Muscle layer of colon (tissue), 2 donors: ENCODE measurements around the gene BSPRY.
"Not testable (repeated sequence)": the region's sequence is repeated elsewhere in the genome, so short reads cannot be mapped to it uniquely, and the experiment has no call there.

Experiments
- H3K27ac ChIP-seq: one replicate; pipeline ENCODE4 v1.7.0; 2013; ENCODE audit warnings: low read depth, mild to moderate bottlenecking, low read length, moderate library complexity
- H3K27me3 ChIP-seq, 2 donors: one replicate each; pipeline ENCODE4 v1.7.0; 2013; ENCODE audit warnings: low read length in 2 of 2, mild to moderate bottlenecking in 2 of 2; ENCODE audit not compliant: insufficient read depth in 2 of 2, control insufficient read depth in 1 of 2
- H3K36me3 ChIP-seq: one replicate; pipeline ENCODE4 v1.7.0; 2013; ENCODE audit warnings: mild to moderate bottlenecking, low read length; ENCODE audit not compliant: insufficient read depth
- H3K4me1 ChIP-seq: one replicate; pipeline ENCODE4 v1.7.0; 2013; ENCODE audit warnings: mild to moderate bottlenecking, low read length; ENCODE audit not compliant: insufficient read depth
- H3K4me3 ChIP-seq, 2 donors: one replicate each; pipeline ENCODE4 v1.7.0; 2013; ENCODE audit warnings: low read length in 2 of 2, low read depth in 1 of 2, mild to moderate bottlenecking in 1 of 2, moderate library complexity in 1 of 2
- H3K9ac ChIP-seq: one replicate; pipeline ENCODE4 v1.7.0; 2013; ENCODE audit warnings: low read length
- H3K9me3 ChIP-seq: one replicate; pipeline ENCODE4 v1.7.0; 2013; ENCODE audit warnings: mild to moderate bottlenecking, low read length
- donor health status: abdominal sarcoma.
- donor health status: Adenocarcinoma of cecum.

Gene BSPRY

DNA sequence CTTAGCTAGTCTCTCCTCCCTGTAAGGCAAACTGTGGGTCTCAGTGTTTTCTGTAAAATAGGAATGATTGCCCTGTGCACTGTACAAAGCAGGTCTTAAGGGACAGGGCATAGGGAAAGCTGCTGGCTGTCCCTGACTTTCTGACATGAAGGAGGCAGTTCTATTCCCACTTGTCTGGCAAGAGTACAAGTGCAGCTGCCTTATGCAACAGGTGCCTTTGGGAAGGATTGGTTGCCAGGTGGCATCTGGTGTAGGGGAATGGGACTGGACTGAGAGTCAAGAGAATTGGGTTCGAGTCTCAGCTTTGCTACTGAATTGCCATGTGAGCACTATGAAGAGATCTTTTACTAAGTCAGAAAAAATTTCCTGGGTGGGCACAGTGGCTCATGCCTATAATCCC is 10.0 kb downstream of the BSPRY start:
- Histone ChIP-seq H3K27ac (no peak overlapping the region), H3K4me1 (no peaks in the 10 kb centered on the region), H3K9me3 (no peaks in the 10 kb centered on the region), H3K9ac (no peak overlapping the region), H3K36me3 (no peaks in the 10 kb centered on the region), H3K27me3 (no peaks in the 10 kb centered on the region), H3K4me3 (no peak overlapping the region)

DNA sequence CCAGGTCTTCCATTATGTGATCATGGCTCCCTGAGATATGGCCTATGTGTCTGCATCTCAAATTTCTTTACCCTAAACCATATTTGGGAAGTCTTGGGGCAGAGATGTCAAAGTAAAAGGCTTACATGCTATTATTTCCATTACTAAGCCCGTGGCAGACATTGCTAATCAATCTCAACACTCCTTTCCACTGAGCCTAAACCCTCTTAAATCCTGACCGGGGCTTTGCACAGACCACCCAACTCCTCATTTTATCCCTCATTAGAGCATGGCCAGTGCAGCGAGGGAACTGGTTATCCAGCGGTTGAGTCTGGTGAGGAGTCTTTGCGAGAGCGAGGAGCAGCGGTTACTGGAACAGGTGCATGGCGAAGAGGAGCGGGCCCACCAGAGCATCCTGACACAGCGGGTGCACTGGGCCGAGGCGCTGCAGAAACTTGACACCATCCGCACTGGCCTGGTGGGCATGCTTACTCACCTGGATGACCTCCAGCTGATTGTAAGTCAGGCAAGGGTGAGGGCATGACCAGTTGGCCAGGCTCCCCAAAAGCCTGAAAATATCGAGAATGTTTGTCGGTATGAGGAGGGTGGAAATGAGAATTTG is 11.0 kb downstream of the BSPRY start:
- Histone ChIP-seq H3K27me3 (no peaks in the 10 kb centered on the region), H3K4me1 (no peaks in the 10 kb centered on the region), H3K9me3 (no peaks in the 10 kb centered on the region), H3K4me3 (no peak overlapping the region), H3K27ac (no peak overlapping the region), H3K36me3 (no peaks in the 10 kb centered on the region), H3K9ac (no peak overlapping the region)

- Histone ChIP-seq H3K9me3 (no peaks in the 10 kb centered on the region), H3K36me3 (no peaks in the 10 kb centered on the region), H3K9ac (no peak overlapping the region), H3K27ac (no peak overlapping the region), H3K27me3 (no peaks in the 10 kb centered on the region), H3K4me3 (no peak overlapping the region), H3K4me1 (no peaks in the 10 kb centered on the region)
These were observed 12.1 kb downstream of the BSPRY start for GRCh38 chr9:113361304-113362018.

- no peaks in the 10 kb centered on the region for H3K4me1 ChIP-seq
- H3K9ac ChIP-seq, result no peak overlapping the region
- H3K27ac ChIP-seq, result no peak overlapping the region
- no peaks in the 10 kb centered on the region for H3K27me3 ChIP-seq
- no peak overlapping the region for H3K4me3 ChIP-seq
- no peaks in the 10 kb centered on the region for H3K36me3 ChIP-seq
- H3K9me3 ChIP-seq, result no peaks in the 10 kb centered on the region
These were observed 14.0 kb downstream of the BSPRY start for GRCh38 chr9:113363336-113363735.

DNA sequence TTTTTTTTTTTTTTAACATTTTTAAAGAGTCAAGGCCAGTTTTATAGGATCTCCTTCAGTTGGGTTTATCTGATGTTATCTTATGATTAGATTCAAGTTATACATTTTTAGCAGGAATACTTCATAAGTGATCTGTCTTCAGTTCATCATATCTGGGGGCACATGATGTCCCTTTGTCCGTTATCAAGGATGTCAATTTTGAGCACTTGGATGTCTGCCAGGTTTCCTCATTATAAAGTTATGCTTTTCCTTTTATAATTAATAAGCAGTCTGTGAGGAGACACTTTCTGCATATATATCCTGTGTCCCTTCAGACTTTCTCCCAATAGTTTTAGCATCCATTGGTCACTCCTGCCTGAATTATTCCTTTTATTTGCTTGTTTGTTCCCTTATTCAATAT is 15.6 kb downstream of the BSPRY start:
- Histone ChIP-seq H3K4me1 (no peaks in the 10 kb centered on the region), H3K27ac (no peak overlapping the region), H3K4me3 (no peak overlapping the region), H3K9me3 (no peaks in the 10 kb centered on the region), H3K27me3 (no peaks in the 10 kb centered on the region), H3K36me3 (no peaks in the 10 kb centered on the region), H3K9ac (no peak overlapping the region)

DNA sequence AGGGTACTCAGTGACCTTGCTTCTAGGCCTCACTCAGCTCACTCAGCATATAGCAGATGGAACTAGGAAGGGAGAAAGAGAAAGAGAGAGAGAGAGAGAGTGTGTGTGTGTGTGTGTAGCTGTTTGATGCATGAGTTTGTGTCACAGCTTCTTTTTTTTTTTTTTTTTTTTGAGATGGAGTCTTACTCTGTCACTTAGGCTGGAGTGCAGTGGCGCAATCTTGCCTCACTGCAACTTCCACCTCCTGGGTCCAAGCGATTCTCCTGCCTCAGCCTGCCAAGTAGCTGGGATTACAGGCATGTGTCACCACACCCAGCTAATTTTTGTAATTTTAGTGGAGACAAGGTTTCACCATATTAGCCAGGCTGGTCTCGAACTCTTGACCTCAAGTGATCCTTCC is 16.3 kb downstream of the BSPRY start:
- not testable (repeated sequence) for H3K27me3 ChIP-seq, H3K9me3 ChIP-seq, H3K36me3 ChIP-seq, H3K4me1 ChIP-seq, H3K4me3 ChIP-seq, H3K27ac ChIP-seq, H3K9ac ChIP-seq

DNA sequence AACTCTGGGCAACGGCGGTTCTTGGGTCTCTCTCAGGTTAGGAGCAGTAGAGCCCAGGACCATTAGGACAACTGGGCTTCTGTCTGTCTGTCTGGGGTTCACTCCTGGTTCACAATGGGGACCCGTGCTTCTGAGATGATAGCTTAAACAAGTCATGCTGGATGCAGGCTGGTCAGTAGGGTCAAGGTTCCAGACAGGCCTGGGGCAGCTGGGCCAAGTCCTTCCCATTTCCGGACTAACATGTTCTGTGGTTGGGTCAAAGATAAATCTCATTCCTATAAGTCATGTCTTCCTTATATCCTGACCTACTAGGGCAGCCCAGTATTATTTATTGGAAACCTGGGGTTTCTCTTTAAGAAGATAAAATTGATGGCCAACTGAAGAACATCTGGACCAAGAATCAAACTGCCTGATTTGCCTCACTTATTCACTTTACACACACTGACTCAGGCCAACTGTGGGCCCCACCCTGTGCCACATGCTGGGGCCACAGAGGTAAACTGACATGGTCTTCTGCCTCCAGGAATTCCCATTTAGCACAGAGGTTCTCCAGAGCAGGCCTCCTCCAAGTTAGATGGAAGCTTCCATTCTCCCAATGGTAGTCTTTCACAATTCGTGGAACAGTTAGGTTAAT is 19.1 kb downstream of the BSPRY start:
- H3K9ac ChIP-seq, result no peak overlapping the region
- H3K4me3 ChIP-seq, result no peak overlapping the region
- no peaks in the 10 kb centered on the region for H3K9me3 ChIP-seq
- no peak overlapping the region for H3K27ac ChIP-seq
- peaks cover 5% of the 10 kb centered on the region for H3K36me3 ChIP-seq
- no peaks in the 10 kb centered on the region for H3K27me3 ChIP-seq
- H3K4me1 ChIP-seq, result no peaks in the 10 kb centered on the region

DNA sequence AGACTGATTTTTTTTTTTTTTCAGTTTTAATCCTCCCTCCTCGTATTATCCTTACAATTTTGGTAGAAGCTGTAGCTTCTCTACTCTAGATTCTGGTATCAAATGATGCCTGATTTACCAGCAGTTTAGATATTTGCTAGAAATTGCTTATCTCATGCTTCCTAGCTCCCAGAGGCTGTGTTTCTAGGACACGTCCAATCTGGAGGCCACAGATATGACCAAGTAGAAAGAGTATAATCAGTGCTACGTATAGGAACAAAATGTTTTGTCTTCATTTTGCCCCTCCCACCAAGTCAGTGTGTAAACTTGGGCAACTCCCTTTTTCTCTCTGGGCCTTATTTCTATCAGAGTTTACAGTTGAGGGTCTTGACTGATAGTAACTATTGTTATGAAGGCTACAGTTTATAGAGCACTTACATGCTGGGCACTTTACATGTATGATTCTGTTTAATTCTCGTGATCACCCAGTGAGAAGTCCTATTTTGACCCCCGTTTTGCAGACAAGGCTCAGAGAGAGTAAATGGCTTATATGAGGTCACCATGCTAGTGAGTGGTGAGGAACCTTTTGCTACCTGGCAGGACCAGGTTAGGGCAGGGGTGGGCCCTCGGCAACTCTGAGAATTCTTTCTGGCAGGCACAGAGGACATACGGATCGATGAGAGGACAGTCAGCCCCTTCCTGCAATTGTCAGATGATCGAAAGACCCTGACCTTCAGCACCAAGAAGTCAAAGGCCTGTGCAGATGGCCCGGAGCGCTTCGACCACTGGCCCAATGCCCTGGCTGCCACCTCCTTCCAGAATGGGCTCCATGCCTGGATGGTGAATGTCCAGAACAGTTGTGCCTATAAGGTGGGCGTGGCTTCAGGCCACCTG is 19.9 kb downstream of the BSPRY start:
- no peak overlapping the region for H3K4me3 ChIP-seq
- H3K27ac ChIP-seq, result no peak overlapping the region
- H3K27me3 ChIP-seq, result no peaks in the 10 kb centered on the region
- peaks cover 12% of the 10 kb centered on the region for H3K36me3 ChIP-seq
- no peaks in the 10 kb centered on the region for H3K4me1 ChIP-seq
- H3K9me3 ChIP-seq, result no peaks in the 10 kb centered on the region
- H3K9ac ChIP-seq, result no peak overlapping the region

DNA sequence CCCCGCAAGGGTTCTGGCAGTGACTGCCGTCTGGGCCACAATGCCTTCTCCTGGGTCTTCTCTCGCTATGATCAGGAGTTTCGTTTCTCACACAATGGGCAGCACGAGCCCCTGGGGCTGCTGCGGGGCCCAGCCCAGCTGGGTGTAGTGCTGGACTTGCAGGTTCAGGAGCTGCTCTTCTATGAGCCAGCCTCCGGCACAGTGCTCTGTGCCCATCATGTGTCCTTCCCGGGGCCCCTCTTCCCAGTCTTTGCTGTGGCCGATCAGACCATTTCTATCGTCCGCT is 20.5 kb downstream of the BSPRY start:
- Histone ChIP-seq H3K27ac (no peak overlapping the region), H3K27me3 (no peaks in the 10 kb centered on the region), H3K36me3 (peaks cover 17% of the 10 kb centered on the region), H3K4me3 (no peak overlapping the region), H3K4me1 (no peaks in the 10 kb centered on the region), H3K9ac (no peak overlapping the region), H3K9me3 (no peaks in the 10 kb centered on the region)

GRCh38 chr9:113370806-113371325 is 21.5 kb downstream of the BSPRY start:
- Histone ChIP-seq H3K4me1 (peaks cover 7% of the 10 kb centered on the region), H3K27ac (no peak overlapping the region), H3K27me3 (no peaks in the 10 kb centered on the region), H3K9me3 (no peaks in the 10 kb centered on the region), H3K9ac (no peak overlapping the region), H3K4me3 (no peak overlapping the region), H3K36me3 (peaks cover 17% of the 10 kb centered on the region)

DNA sequence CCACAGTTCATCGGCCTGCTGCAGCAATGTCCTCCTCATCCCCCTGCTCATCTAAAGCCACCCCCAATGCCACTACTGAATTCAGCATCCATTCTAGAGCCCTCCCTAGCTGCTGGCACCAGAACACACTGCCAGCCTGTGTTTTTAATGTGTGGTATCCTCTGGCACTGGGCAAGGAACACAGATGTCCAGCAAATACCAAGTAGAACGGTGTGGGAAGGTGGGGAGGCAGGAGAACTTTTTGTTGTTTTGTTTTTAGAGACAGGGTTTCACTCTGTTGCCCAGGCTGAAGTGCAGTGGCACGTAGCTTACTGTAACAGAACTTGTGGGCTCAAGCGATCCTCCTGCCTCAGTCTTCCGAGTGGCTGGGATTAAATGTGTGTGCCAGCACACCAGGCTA is 22.7 kb downstream of the BSPRY start:
- H3K27ac ChIP-seq, result no peak overlapping the region
- no peak overlapping the region for H3K9ac ChIP-seq
- no peak overlapping the region for H3K4me3 ChIP-seq
- H3K36me3 ChIP-seq, result peaks cover 17% of the 10 kb centered on the region
- peaks cover 10% of the 10 kb centered on the region for H3K4me1 ChIP-seq
- no peaks in the 10 kb centered on the region for H3K27me3 ChIP-seq
- H3K9me3 ChIP-seq, result no peaks in the 10 kb centered on the region
